Trophoblast cell (in vitro differentiated cells and primary cell): ENCODE measurements around the gene PDE6C.

ENCODE experiments used
- DNase-seq, 2 donors: peaks; one replicate each; pipeline ENCODE4 v3.0.0-alpha.2; 2016
- H2AFZ ChIP-seq: 2 replicates; pipeline ENCODE4 v1.6.1; 2013; ENCODE audit warnings: low read length, moderate library complexity, mild to moderate bottlenecking; ENCODE audit not compliant: insufficient read depth, poor library complexity
- H2AK5ac ChIP-seq: 2 replicates; pipeline ENCODE4 v1.6.1; 2013; ENCODE audit warnings: mild to moderate bottlenecking, low read length
- H2BK120ac ChIP-seq: 2 replicates; pipeline ENCODE4 v1.6.1; 2013; ENCODE audit warnings: low read length, mild to moderate bottlenecking, moderate library complexity; ENCODE audit not compliant: insufficient read depth, poor library complexity
- H2BK12ac ChIP-seq: 2 replicates; pipeline ENCODE4 v1.6.1; 2013; ENCODE audit warnings: mild to moderate bottlenecking, low read length, moderate library complexity
- H2BK5ac ChIP-seq: 2 replicates; pipeline ENCODE4 v1.6.1; 2013; ENCODE audit warnings: low read length, low read depth, moderate library complexity, mild to moderate bottlenecking; ENCODE audit not compliant: poor library complexity
- H3K14ac ChIP-seq: 2 replicates; pipeline ENCODE4 v1.6.1; 2013; ENCODE audit warnings: mild to moderate bottlenecking, low read length
- H3K18ac ChIP-seq: 2 replicates; pipeline ENCODE4 v1.6.1; 2013; ENCODE audit warnings: mild to moderate bottlenecking, low read length
- H3K23ac ChIP-seq: 2 replicates; pipeline ENCODE4 v1.6.1; 2013; ENCODE audit warnings: low read length
- H3K27ac ChIP-seq: 2 replicates; pipeline ENCODE4 v1.5.1; 2013; ENCODE audit warnings: low read depth, mild to moderate bottlenecking, inconsistent platforms, low read length, moderate library complexity
- H3K27me3 ChIP-seq: 2 replicates; pipeline ENCODE4 v1.6.1; 2013; ENCODE audit warnings: inconsistent platforms, mild to moderate bottlenecking, low read length, moderate library complexity; ENCODE audit not compliant: insufficient read depth
- H3K36me3 ChIP-seq, 2 experiments: 1 replicate in 1 of 2; 2 replicates in 1 of 2; pipeline ENCODE4 v1.6.1; 2013; ENCODE audit warnings: low read length in 2 of 2, mild to moderate bottlenecking in 2 of 2, moderate library complexity in 1 of 2; ENCODE audit not compliant: insufficient read depth in 2 of 2, control insufficient read depth in 1 of 2
- H3K4ac ChIP-seq: 2 replicates; pipeline ENCODE4 v1.6.1; 2013; ENCODE audit warnings: low read depth, mild to moderate bottlenecking, low read length, moderate library complexity
- H3K4me1 ChIP-seq, 2 experiments: 1 replicate in 1 of 2; 2 replicates in 1 of 2; pipeline ENCODE4 v1.6.1; 2013; ENCODE audit warnings: low read length in 2 of 2, mild to moderate bottlenecking in 2 of 2, moderate library complexity in 1 of 2; ENCODE audit not compliant: insufficient read depth in 2 of 2, control insufficient read depth in 1 of 2
- H3K4me2 ChIP-seq: 2 replicates; pipeline ENCODE4 v1.6.1; 2013; ENCODE audit warnings: inconsistent platforms, mild to moderate bottlenecking, low read length, moderate library complexity
- H3K4me3 ChIP-seq: 2 replicates; pipeline ENCODE4 v1.5.1; 2013; ENCODE audit warnings: mild to moderate bottlenecking, low read depth, low read length, inconsistent platforms
- H3K79me1 ChIP-seq: one replicate; pipeline ENCODE4 v1.6.1; 2013; ENCODE audit warnings: low read length
- H3K79me2 ChIP-seq: 2 replicates; pipeline ENCODE4 v1.6.1; 2013; ENCODE audit warnings: low read length, mild to moderate bottlenecking; ENCODE audit not compliant: control insufficient read depth, insufficient read depth, poor library complexity
- H3K9ac ChIP-seq: 2 replicates; pipeline ENCODE4 v1.6.1; 2013; ENCODE audit warnings: mild to moderate bottlenecking, low read length
- H3K9me3 ChIP-seq: 2 replicates; pipeline ENCODE4 v1.6.1; 2013; ENCODE audit warnings: low read depth, mild to moderate bottlenecking, control low read depth, inconsistent platforms, low read length; ENCODE audit not compliant: insufficient read depth
- H4K12ac ChIP-seq: 2 replicates; pipeline ENCODE4 v1.6.1; 2013; ENCODE audit warnings: low read depth, mild to moderate bottlenecking, low read length, moderate library complexity
- H4K8ac ChIP-seq: 2 replicates; pipeline ENCODE4 v1.6.1; 2013; ENCODE audit warnings: low read depth, mild to moderate bottlenecking, low read length, moderate library complexity
- H4K91ac ChIP-seq: one replicate; pipeline ENCODE4 v1.6.1; 2013; ENCODE audit warnings: low read depth, mild to moderate bottlenecking, low read length, moderate library complexity
- WGBS: extraction: QIAGEN DNeasy Blood & Tissue Kit; methylation state at CpG from one replicate; pipeline ENCODE4 v1.1.7; 2013; ENCODE audit warnings: missing lambda C conversion rate; ENCODE audit not compliant: insufficient read length, insufficient coverage; ENCODE audit errors: extremely low coverage; 5-methylcytosine and 5-hydroxymethylcytosine counted together

Gene PDE6C

GRCh38 chr10:93594518-93594917 lies 17.8 kb upstream of the PDE6C start:
- Histone ChIP-seq H3K79me1 (no peaks in the 10 kb centered on the region), H3K9ac (no peak overlapping the region), H2AFZ (no peak overlapping the region), H3K9me3 (no peaks in the 10 kb centered on the region), H3K23ac (no peak overlapping the region), H3K4me3 (no peak overlapping the region), H4K8ac (no peak overlapping the region), H3K27me3 (no peaks in the 10 kb centered on the region), H3K27ac (no peak overlapping the region), H3K4me1 (peaks cover 11 to 12% of the 10 kb centered on the region in 2 experiments), H2AK5ac (no peak overlapping the region), H3K79me2 (no peaks in the 10 kb centered on the region), H3K14ac (no peak overlapping the region), H3K4ac (no peak overlapping the region), H3K18ac (no peak overlapping the region), H2BK120ac (no peak overlapping the region), H2BK12ac (no peak overlapping the region), H4K12ac (no peak overlapping the region), H3K4me2 (no peak overlapping the region), H2BK5ac (no peak overlapping the region), H3K36me3 (no peaks in the 10 kb centered on the region), H4K91ac (no peak overlapping the region)
- 100% methylated on average over 1 of the region's 7 CpGs for WGBS
- DNase-seq = no peak

GRCh38 chr10:93595378-93596161 lies 16.8 kb upstream of the PDE6C start:
- H3K4me2 ChIP-seq = no peak overlapping the region
- H3K4me1 ChIP-seq = peaks cover 11 to 15% of the 10 kb centered on the region in 2 experiments
- no peak overlapping the region for H2AFZ ChIP-seq
- H3K23ac ChIP-seq = no peak overlapping the region
- no peaks in the 10 kb centered on the region for H3K79me1 ChIP-seq
- peaks cover 8% of the 10 kb centered on the region for H3K27me3 ChIP-seq
- H3K4ac ChIP-seq = no peak overlapping the region
- DNase-seq = no peak
- no peak overlapping the region for H2AK5ac ChIP-seq
- H4K12ac ChIP-seq = no peak overlapping the region
- no peak overlapping the region for H3K9ac ChIP-seq
- H2BK5ac ChIP-seq = no peak overlapping the region
- no peaks in the 10 kb centered on the region for H3K36me3 ChIP-seq
- H3K4me3 ChIP-seq = no peak overlapping the region
- H3K14ac ChIP-seq = no peak overlapping the region
- no peak overlapping the region for H3K27ac ChIP-seq
- no peak overlapping the region for H4K8ac ChIP-seq
- no peak overlapping the region for H3K18ac ChIP-seq
- H3K9me3 ChIP-seq = peaks cover 1% of the 10 kb centered on the region
- no CpG with 5 or more reads among the region's 5 CpGs for WGBS
- no peak overlapping the region for H2BK12ac ChIP-seq
- H4K91ac ChIP-seq = no peak overlapping the region
- H3K79me2 ChIP-seq = no peaks in the 10 kb centered on the region
- H2BK120ac ChIP-seq = no peak overlapping the region

GRCh38 chr10:93596539-93596938 lies 15.8 kb upstream of the PDE6C start:
- Histone ChIP-seq H3K9me3 (peaks cover 5% of the 10 kb centered on the region), H2BK5ac (no peak overlapping the region), H2BK120ac (no peak overlapping the region), H3K27ac (no peak overlapping the region), H4K91ac (no peak overlapping the region), H3K18ac (no peak overlapping the region), H2BK12ac (no peak overlapping the region), H3K79me2 (no peaks in the 10 kb centered on the region), H4K8ac (no peak overlapping the region), H3K23ac (no peak overlapping the region), H2AK5ac (no peak overlapping the region), H3K79me1 (no peaks in the 10 kb centered on the region), H3K14ac (no peak overlapping the region), H2AFZ (no peak overlapping the region), H3K9ac (no peak overlapping the region), H3K4me1 (peaks cover 17% of the 10 kb centered on the region in 2 experiments), H3K4me2 (no peak overlapping the region), H3K36me3 (no peaks in the 10 kb centered on the region), H3K4ac (no peak overlapping the region), H3K27me3 (peaks cover 16% of the 10 kb centered on the region), H4K12ac (no peak overlapping the region), H3K4me3 (no peak overlapping the region)
- DNase-seq = no peak
- no CpG with 5 or more reads among the region's 4 CpGs for WGBS

GRCh38 chr10:93597075-93597599 lies 15.2 kb upstream of the PDE6C start:
- H2AFZ ChIP-seq = no peak overlapping the region

More at GRCh38 chr10:93597075-93597599, 15.2 kb upstream of the PDE6C start:
- H4K8ac ChIP-seq = no peak overlapping the region
- H3K79me1 ChIP-seq = no peaks in the 10 kb centered on the region
- H4K91ac ChIP-seq = no peak overlapping the region
- no peak for DNase-seq
- no CpG with 5 or more reads among the region's 1 CpG for WGBS
- no peak overlapping the region for H2AK5ac ChIP-seq
- H3K27ac ChIP-seq = no peak overlapping the region
- H3K36me3 ChIP-seq = no peaks in the 10 kb centered on the region
- H3K9me3 ChIP-seq = peaks cover 5% of the 10 kb centered on the region
- no peak overlapping the region for H2BK5ac ChIP-seq
- H4K12ac ChIP-seq = no peak overlapping the region
- H3K14ac ChIP-seq = no peak overlapping the region
- H3K4ac ChIP-seq = no peak overlapping the region
- no peak overlapping the region for H3K4me2 ChIP-seq
- no peak overlapping the region for H3K18ac ChIP-seq
- no peak overlapping the region for H3K4me3 ChIP-seq
- no peak overlapping the region for H2BK120ac ChIP-seq
- no peak overlapping the region for H2BK12ac ChIP-seq
- no peak overlapping the region for H3K23ac ChIP-seq
- H3K79me2 ChIP-seq = no peaks in the 10 kb centered on the region
- peaks cover 17% of the 10 kb centered on the region in 2 experiments for H3K4me1 ChIP-seq
- peaks cover 19% of the 10 kb centered on the region for H3K27me3 ChIP-seq
- no peak overlapping the region for H3K9ac ChIP-seq
